Parathyroid adenoma (tissue), 2 donors: ENCODE results near the gene POMT2.

Source experiments
- H2AFZ ChIP-seq: fragments of 300-600 bp; sonication (generic); one replicate; pipeline ENCODE4 v1.7.0; 2017; ENCODE audit warnings: antibody characterized with exemption, mild to moderate bottlenecking
- H3K27ac ChIP-seq: fragments of 300-600 bp; sonication (generic); one replicate; pipeline ENCODE4 v1.7.0; 2017
- H3K27me3 ChIP-seq: fragments of 300-600 bp; sonication (generic); one replicate; pipeline ENCODE4 v1.7.0; 2017; ENCODE audit warnings: low read length; ENCODE audit not compliant: control insufficient read depth, insufficient read depth
- H3K36me3 ChIP-seq: fragments of 300-600 bp; sonication (generic); one replicate; pipeline ENCODE4 v1.7.0; 2017; ENCODE audit warnings: low read length; ENCODE audit not compliant: control insufficient read depth, insufficient read depth
- H3K4me1 ChIP-seq: fragments of 300-600 bp; sonication (generic); one replicate; pipeline ENCODE4 v1.7.0; 2017; ENCODE audit warnings: control low read depth
- H3K4me2 ChIP-seq: fragments of 300-600 bp; sonication (generic); one replicate; pipeline ENCODE4 v1.7.0; 2017; ENCODE audit warnings: low read length
- H3K4me3 ChIP-seq: fragments of 300-600 bp; sonication (generic); one replicate; pipeline ENCODE4 v1.7.0; 2017; ENCODE audit warnings: low read depth, low read length
- H3K79me2 ChIP-seq: fragments of 300-600 bp; sonication (generic); one replicate; pipeline ENCODE4 v1.7.0; 2017; ENCODE audit warnings: control low read depth
- H3K9ac ChIP-seq: fragments of 300-600 bp; sonication (generic); one replicate; pipeline ENCODE4 v1.7.0; 2017; ENCODE audit warnings: mild to moderate bottlenecking
- H3K9me3 ChIP-seq: fragments of 300-600 bp; sonication (generic); one replicate; pipeline ENCODE4 v1.7.0; 2017; ENCODE audit warnings: low read length; ENCODE audit not compliant: control insufficient read depth
- TF ChIP-seq, protein P1 (sequence below): fragments of 300-600 bp; sonication (generic); IDR thresholded peaks from one replicate; pipeline ENCODE4 v1.7.0; 2017; ENCODE audit warnings: antibody characterized with exemption, mild to moderate bottlenecking
- donor health status: primary hyperparathyroidism.

POMT2 gene

GRCh38 chr14:77302926-77303325 lies 17.8 kb downstream of the POMT2 start:
- Histone ChIP-seq H3K27me3 (no peaks in the 10 kb centered on the region), H3K79me2 (peaks cover 5% of the 10 kb centered on the region), H3K4me3 (no peak overlapping the region), H3K4me1 (no peaks in the 10 kb centered on the region), H3K4me2 (no peak overlapping the region), H3K9me3 (no peaks in the 10 kb centered on the region), H2AFZ (no peak overlapping the region), H3K36me3 (no peaks in the 10 kb centered on the region), H3K27ac (no peak overlapping the region), H3K9ac (no peak overlapping the region)
- TF ChIP-seq, protein P1, sequence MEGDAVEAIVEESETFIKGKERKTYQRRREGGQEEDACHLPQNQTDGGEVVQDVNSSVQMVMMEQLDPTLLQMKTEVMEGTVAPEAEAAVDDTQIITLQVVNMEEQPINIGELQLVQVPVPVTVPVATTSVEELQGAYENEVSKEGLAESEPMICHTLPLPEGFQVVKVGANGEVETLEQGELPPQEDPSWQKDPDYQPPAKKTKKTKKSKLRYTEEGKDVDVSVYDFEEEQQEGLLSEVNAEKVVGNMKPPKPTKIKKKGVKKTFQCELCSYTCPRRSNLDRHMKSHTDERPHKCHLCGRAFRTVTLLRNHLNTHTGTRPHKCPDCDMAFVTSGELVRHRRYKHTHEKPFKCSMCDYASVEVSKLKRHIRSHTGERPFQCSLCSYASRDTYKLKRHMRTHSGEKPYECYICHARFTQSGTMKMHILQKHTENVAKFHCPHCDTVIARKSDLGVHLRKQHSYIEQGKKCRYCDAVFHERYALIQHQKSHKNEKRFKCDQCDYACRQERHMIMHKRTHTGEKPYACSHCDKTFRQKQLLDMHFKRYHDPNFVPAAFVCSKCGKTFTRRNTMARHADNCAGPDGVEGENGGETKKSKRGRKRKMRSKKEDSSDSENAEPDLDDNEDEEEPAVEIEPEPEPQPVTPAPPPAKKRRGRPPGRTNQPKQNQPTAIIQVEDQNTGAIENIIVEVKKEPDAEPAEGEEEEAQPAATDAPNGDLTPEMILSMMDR, result no peak

DNA sequence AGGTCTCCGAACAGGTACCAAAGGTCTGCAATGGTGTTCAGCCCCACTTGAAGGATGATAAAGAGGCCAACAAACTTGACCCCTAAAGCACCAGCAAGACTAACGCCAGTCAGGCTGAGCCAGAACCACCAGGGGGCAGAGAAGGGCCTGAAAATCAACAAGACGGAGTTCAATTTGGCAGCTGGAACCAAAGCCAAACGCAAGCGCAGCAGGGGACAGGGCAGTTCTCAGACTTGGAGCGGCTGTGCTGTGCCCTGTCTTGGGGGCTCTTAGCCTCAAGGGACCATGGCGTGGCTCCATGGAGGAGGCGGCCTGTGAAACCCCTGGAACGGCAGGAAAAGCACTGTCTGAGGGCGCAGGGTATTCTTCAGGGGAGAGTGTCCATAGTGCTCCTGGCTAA lies 19.6 kb downstream of the POMT2 start:
- H3K9ac ChIP-seq, result no peak overlapping the region
- no peak overlapping the region for H3K4me2 ChIP-seq
- no peaks in the 10 kb centered on the region for H3K36me3 ChIP-seq
- no peaks in the 10 kb centered on the region for H3K9me3 ChIP-seq
- H3K79me2 ChIP-seq, result peaks cover 5% of the 10 kb centered on the region
- no peak overlapping the region for H3K27ac ChIP-seq
- peak overlapping the region; percentile 35 for H2AFZ ChIP-seq
- TF ChIP-seq, protein P1, result peak; percentile 84
- no peaks in the 10 kb centered on the region for H3K27me3 ChIP-seq
- no peaks in the 10 kb centered on the region for H3K4me1 ChIP-seq
- H3K4me3 ChIP-seq, result no peak overlapping the region

DNA sequence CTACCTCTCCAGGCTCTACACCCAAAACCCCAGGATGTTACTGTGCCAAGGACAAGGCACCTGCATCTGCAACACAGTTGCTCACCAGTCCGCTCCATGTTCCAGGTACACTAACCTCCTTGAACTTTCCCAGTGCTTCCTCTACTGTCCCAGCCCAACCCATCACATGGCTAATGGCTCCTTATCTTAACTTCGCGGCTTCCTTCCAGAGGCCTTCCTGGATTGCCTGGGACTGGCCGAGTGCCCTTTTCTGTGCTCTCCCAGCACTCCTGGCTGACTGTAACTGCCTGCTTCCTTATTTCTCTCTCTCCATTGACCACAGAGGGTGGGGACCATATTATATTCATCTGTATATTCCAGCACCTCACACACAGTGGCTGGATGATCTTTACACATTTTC lies 20.9 kb downstream of the POMT2 start:
- Histone ChIP-seq H3K9me3 (no peaks in the 10 kb centered on the region), H3K27ac (no peak overlapping the region), H2AFZ (no peak overlapping the region), H3K9ac (no peak overlapping the region), H3K4me1 (no peaks in the 10 kb centered on the region), H3K27me3 (no peaks in the 10 kb centered on the region), H3K79me2 (peaks cover 5% of the 10 kb centered on the region), H3K4me3 (no peak overlapping the region), H3K4me2 (no peak overlapping the region), H3K36me3 (no peaks in the 10 kb centered on the region)
- TF ChIP-seq, protein P1, result no peak

- Histone ChIP-seq H3K27ac (no peak overlapping the region), H3K4me1 (no peaks in the 10 kb centered on the region), H3K79me2 (peaks cover 5% of the 10 kb centered on the region), H3K27me3 (no peaks in the 10 kb centered on the region), H3K9ac (no peak overlapping the region), H3K9me3 (no peaks in the 10 kb centered on the region), H3K36me3 (no peaks in the 10 kb centered on the region), H3K4me3 (no peak overlapping the region), H2AFZ (no peak overlapping the region), H3K4me2 (no peak overlapping the region)
- TF ChIP-seq, protein P1, result no peak
Observed at GRCh38 chr14:77296906-77297305, 23.8 kb downstream of the POMT2 start.

DNA sequence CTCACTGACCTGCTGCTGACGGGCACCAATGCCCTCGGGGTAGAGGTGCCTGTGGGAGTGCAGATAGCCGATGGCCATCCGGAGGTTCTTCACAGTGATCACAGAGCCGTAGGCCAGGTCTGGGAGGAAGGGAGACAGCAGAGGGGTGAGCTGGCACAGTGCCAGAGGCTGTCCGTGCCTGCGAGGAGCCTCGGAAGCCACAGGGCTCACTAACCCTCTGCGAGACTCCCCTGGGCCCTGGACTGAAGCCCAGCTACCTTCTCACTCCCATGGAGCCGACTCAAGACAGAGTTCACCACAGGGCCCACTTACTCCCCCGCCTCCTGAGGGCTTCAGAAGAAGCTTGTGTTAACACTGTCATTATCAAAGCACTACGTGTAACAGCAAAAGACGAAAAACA lies 24.5 kb downstream of the POMT2 start:
- Histone ChIP-seq H3K4me1 (no peaks in the 10 kb centered on the region), H3K27ac (no peak overlapping the region), H3K9ac (no peak overlapping the region), H3K79me2 (peaks cover 2% of the 10 kb centered on the region), H3K4me3 (no peak overlapping the region), H2AFZ (no peak overlapping the region), H3K36me3 (no peaks in the 10 kb centered on the region), H3K4me2 (no peak overlapping the region), H3K9me3 (no peaks in the 10 kb centered on the region), H3K27me3 (no peaks in the 10 kb centered on the region)
- TF ChIP-seq, protein P1, result no peak
